HCT116 (cell line): ENCODE measurements around the gene DMD.

ENCODE experiments used
- EGR1 ChIP-seq: IDR thresholded peaks from 2 replicates; pipeline ENCODE4 v1.6.1; 2012; ENCODE audit warnings: low read depth
- ELF1 ChIP-seq: IDR thresholded peaks from 2 replicates; pipeline ENCODE4 v1.6.1; 2012; ENCODE audit warnings: low read depth, borderline replicate concordance
- EZH2 ChIP-seq: fragments of 200-600 bp; sonication (generic); IDR thresholded peaks from 2 replicates; pipeline ENCODE4 v1.6.1; 2017; ENCODE audit warnings: antibody characterized with exemption, mixed run types
- FOSL1 ChIP-seq: IDR thresholded peaks from 2 replicates; pipeline ENCODE4 v1.6.1; 2012; ENCODE audit warnings: low read depth
- POLR2A ChIP-seq: IDR thresholded peaks from 2 replicates; pipeline ENCODE4 v1.7.0; 2011; ENCODE audit warnings: borderline replicate concordance; ENCODE audit not compliant: insufficient read depth, insufficient read length; ENCODE audit errors: extremely low read depth
- POLR2AphosphoS5 ChIP-seq: IDR thresholded peaks from 2 replicates; pipeline ENCODE4 v1.6.1; 2011; ENCODE audit warnings: mild to moderate bottlenecking, low read depth, low read length, moderate library complexity
- RAD21 ChIP-seq: IDR thresholded peaks from 2 replicates; pipeline ENCODE4 v1.6.1; 2012; ENCODE audit warnings: low read depth, mild to moderate bottlenecking
- REST ChIP-seq: IDR thresholded peaks from 2 replicates; pipeline ENCODE4 v1.6.1; 2012; ENCODE audit warnings: low read depth
- SIN3A ChIP-seq: IDR thresholded peaks from 2 replicates; pipeline ENCODE4 v1.6.1; 2012; ENCODE audit warnings: low read depth
- SP1 ChIP-seq: IDR thresholded peaks from 2 replicates; pipeline ENCODE4 v1.6.1; 2012; ENCODE audit warnings: low read depth
- SRF ChIP-seq: IDR thresholded peaks from 2 replicates; pipeline ENCODE4 v1.6.1; 2012; ENCODE audit warnings: low read depth
- TCF7L2 ChIP-seq: IDR thresholded peaks from 2 replicates; pipeline ENCODE4 v1.7.0; 2011; ENCODE audit warnings: borderline replicate concordance, inconsistent platforms; ENCODE audit not compliant: insufficient read depth, insufficient read length; ENCODE audit errors: extremely low read depth
- TF ChIP-seq, protein P1 (sequence below), 3 experiments: fragments of 200-600 bp in 1 of 3; sonication (generic) in 1 of 3; IDR thresholded peaks in 2 of 3; conservative IDR thresholded peaks in 1 of 3; 2 replicates each; pipeline ENCODE4 v1.5.1; 2012 to 2017; ENCODE audit warnings: low read depth in 2 of 3, low read length in 2 of 3, antibody characterized with exemption in 1 of 3, borderline replicate concordance in 1 of 3, control low read depth in 1 of 3, mild to moderate bottlenecking in 1 of 3, mixed read lengths in 1 of 3, mixed run types in 1 of 3, moderate library complexity in 1 of 3; ENCODE audit not compliant: insufficient read depth in 1 of 3

GRCh38 chrX:33171041-33171440, 40.3 kb downstream of the DMD start:
- TF ChIP-seq, protein P1, sequence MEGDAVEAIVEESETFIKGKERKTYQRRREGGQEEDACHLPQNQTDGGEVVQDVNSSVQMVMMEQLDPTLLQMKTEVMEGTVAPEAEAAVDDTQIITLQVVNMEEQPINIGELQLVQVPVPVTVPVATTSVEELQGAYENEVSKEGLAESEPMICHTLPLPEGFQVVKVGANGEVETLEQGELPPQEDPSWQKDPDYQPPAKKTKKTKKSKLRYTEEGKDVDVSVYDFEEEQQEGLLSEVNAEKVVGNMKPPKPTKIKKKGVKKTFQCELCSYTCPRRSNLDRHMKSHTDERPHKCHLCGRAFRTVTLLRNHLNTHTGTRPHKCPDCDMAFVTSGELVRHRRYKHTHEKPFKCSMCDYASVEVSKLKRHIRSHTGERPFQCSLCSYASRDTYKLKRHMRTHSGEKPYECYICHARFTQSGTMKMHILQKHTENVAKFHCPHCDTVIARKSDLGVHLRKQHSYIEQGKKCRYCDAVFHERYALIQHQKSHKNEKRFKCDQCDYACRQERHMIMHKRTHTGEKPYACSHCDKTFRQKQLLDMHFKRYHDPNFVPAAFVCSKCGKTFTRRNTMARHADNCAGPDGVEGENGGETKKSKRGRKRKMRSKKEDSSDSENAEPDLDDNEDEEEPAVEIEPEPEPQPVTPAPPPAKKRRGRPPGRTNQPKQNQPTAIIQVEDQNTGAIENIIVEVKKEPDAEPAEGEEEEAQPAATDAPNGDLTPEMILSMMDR (IDR thresholded peaks at IDR 0.05 in 2 of 3, conservative IDR thresholded peaks at IDR 0.05 in 1 of 3; ENCODE audit: borderline replicate concordance in 1 of 3, insufficient read depth in 1 of 3, low read depth in 2 of 3, low read length in 2 of 3) = no peak
- TF ChIP-seq RAD21 (no peak), TCF7L2 (no peak), SIN3A (no peak), FOSL1 (no peak), POLR2AphosphoS5 (no peak), REST (no peak), SP1 (no peak), EGR1 (no peak), POLR2A (no peak), SRF (no peak), EZH2 (no peak), ELF1 (no peak)
